Activated T-cell treated with anti-CD3 and anti-CD28 coated beads for 48 hours (primary cell): ENCODE data around the gene HS6ST1.
A peak's percentile ranks its signal among the peaks of the same experiment; 100 is the strongest.
"Not testable (repeated sequence)": the region's sequence is repeated elsewhere in the genome, so short reads cannot be mapped to it uniquely, and the experiment has no call there.

Source experiments
- DNase-seq: peaks from one replicate; pipeline ENCODE4 v3.0.0-alpha.2; 2020; ENCODE audit warnings: low read depth

HS6ST1 gene

DNA sequence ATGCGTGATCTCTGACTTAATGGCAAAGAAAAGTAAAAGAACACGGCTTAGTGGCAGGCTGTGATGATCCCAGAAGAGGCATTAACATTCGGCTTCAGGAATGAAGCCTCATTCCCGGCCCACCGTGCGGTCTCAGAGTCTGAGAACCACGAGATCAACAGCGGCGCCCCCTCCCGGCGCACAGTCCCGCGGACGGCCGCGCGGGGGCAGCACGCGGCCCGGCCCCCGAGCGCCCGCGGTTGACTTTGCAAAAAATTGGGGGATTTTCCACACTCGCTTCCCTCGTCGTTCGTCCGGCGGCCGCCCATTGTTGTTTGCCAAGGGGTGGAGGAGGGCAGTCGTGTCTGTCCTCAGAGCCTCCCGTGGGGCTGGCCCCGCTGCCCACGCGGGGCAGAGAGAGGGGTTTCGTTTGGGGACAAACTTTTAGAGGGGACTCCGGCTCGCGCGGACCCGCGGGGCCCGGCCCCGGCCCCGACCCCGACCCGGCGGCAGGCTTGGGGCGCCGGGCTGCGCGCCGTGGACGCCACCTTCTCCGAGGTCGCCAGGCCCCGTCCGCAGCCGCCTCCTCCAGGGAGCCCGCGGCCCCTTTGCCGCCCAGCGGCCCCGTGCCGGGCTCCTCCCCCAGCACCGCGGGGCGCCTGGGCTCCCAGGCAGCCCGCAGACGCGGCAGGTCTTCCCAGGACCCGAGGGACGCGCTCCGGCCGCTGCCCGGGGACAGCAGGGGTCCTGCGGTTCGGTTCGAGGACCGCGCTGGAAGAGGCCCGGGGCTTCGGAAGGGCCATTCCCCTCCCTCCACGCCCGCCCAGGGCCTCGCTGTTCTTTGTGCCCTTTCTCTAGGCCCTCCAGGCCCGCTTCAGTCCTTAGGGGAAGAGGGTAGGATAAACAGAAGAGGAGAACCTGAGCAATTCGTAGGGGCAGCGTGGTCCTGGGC lies 3.4 kb upstream of the HS6ST1 start:
- DNase-seq, result peak; percentile 81

DNA sequence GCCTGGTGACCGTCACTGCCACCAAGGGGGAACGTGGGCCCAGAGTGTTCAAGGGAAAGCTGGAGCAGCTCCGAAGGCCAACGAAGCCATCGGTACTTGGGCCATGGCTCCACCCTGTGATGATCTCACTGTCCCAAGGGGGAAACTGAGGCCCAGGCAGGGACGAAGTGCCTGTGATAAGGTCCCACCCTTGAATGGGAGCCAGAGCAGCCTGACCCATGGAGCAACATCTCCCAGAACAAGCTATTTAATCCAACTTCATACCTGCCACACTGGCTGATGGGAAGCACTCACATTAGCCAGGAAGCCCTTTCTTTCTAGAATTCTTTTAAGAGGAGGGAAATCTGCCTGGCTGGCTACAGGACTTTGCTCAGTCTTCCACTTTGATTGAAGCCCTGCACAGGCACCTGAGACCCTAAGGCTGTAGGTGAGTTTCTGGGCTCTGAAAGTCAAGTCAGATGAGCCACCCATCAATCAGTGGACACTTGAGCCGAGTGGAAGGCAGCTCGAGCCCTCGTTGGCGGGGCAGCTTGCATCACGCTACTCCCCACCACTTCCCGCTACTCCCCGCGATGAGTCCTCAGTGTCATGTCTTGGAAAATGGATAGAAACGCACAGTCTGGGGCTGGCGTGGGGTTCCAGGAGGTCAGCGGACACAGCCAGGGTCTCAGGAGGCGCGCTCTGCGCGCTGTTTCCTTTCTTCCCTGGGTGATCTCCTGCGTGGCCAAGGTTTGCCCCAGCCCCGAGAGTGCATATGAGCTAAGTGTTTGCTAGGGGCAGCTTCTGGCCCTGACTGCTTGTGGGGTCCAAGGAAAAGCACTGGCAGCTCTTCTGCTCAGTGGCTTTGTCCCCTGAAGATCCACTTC lies 2.5 kb upstream of the HS6ST1 start:
- no peak for DNase-seq

DNA sequence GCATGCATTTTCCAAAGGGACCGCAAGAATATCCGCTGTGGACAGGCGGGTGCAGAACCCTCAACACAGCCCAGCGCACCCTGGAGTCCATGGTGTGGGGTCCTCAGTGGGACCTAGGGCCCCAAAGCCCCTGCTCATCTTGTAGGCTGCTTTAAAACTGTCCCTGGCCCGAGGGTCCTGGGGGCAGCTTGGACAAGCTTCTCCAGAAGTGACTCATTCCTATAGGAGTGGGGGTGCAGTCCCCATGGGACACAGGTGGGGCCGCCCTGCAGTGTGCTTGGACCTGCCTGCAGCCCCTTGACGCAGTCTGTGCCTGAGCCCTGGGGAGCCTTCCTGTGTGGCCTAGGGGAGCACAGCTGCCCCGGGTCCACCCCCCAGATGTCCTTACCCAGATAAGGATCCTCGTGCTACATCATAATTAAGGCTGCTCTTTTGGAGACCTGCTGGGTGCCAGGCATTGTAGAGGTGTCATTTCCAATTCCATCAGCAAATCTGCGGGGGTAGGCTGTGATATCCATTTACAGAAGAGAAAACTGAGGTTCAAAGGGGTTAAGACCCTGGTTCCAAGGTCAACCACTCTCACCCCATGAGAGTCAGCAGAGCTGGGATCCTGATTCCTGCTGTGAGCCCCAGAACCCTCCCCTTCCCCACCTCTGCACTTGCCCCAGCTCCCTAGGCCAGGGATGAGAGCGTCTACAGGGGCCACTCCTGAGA lies 1.7 kb upstream of the HS6ST1 start:
- no peak for DNase-seq

DNA sequence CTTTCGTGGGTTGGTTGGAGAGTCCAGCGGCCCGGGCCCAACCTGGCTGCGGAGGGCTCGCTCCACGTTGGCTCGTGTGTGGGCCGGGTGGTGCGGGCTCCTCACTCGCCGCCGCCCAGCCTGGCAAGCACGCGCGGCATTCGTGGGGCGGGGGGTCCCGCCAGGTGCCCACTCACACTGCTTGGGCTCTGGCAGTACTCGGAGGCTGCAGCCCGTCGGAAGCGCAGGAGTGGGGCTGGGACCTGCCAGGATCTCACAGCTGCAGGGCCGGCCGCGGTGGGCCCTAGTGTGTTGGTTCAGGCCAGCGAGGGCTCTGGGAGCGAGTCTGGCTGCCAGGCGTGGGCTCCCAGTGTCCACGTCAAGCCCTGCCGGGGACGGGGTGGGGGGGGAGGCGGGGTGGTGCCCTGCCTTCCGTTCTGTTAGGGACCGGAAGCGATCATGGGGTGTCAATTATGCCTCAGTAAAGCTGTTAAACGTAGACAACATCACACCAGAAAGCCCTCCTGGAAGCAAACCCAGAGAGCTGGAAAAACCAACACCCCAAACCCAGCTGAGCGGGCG lies 1.0 kb upstream of the HS6ST1 start:
- no peak for DNase-seq

DNA sequence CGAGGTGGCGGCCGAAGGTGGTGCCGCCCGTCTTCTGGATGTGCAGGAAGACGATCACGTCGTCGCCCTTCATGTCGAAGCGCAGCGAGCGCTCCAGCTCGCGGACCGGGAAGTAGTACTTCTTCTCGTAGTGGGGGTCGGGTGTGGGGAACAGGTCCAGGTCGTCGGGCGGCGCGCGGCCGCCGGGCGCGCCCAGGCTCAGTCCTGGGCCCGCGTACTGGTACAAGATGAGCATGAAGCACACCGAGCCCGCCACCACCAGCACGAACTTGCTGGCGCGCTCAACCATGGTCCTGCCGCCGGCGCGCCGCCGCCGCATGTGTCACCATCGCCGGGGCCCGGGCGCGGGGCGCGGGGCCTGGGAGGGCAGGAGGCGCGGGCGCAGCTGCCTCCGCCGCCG lies 423 bp downstream of the HS6ST1 start:
- DNase-seq, result not testable (repeated sequence)

DNA sequence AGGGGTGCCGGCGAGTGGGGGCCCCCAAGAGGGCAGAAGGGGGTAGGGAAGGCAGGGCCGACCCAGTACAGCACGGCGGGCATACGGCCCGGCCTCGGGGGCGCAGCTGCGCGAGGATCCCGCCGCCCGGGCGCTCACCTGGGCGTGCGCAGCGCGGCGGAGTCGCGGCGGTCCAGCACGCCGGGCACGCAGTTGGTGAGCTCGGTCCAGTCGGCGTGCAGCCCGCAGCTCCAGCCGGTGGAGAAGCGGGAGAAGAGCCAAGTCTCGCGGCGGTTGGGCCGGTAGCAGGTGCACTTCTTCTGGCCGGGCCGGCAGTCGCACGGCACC lies 806 bp downstream of the HS6ST1 start:
- not testable (repeated sequence) for DNase-seq

DNA sequence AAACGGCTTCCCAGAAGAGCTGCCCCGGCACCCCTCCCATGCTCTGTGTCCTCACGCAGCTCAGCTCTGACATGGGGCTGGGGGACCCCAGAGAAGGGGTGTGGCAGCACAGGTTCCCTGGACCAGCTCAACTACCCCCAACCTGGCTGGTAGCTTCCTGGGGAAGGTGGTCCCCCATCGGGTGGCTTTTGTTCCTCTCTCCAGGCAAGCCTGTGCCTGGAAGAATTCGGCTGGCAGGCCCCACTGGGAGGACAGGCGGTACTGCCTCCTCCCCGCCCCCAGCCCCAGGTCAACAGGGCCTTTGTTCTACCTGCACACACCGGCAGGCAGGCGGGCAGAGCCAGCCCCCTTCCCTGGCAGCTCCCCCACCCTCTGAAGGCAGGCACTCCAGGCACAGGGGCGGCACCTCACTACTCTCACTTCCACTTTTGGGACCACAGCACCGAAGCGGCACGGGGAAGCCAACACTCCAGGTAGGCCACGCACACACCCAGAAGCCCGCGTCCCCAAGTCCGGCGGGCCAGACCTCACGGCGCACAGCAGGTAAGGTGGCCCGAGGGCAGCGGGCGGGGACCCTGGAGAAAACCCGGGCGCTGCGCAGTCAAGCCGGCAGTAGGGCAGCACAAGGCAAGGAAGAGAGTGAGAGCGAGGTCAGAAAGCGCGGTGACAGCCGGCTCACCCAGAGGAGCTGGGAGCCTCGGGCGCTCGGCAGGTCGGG lies 1.3 kb downstream of the HS6ST1 start:
- no peak for DNase-seq

DNA sequence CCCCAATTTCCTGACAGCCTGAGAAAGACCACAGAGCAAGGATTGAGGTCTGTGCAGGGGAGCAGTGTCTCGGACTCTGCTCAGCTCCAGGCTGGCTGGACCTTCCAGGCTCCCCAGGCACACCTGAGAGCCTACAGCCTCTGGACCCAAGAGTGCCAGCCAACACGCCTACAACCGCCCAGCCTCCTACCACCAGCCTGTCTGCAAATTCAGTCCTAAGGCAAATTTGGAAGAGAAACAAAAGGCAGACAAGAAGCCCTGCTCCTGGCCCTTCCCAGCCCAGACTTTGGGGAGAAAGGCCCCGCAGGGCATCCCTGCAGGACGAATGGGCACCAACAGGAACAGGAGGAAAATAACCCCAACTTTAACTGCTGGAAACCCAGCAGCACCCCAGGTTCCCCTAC lies 1.9 kb downstream of the HS6ST1 start:
- DNase-seq, result no peak

DNA sequence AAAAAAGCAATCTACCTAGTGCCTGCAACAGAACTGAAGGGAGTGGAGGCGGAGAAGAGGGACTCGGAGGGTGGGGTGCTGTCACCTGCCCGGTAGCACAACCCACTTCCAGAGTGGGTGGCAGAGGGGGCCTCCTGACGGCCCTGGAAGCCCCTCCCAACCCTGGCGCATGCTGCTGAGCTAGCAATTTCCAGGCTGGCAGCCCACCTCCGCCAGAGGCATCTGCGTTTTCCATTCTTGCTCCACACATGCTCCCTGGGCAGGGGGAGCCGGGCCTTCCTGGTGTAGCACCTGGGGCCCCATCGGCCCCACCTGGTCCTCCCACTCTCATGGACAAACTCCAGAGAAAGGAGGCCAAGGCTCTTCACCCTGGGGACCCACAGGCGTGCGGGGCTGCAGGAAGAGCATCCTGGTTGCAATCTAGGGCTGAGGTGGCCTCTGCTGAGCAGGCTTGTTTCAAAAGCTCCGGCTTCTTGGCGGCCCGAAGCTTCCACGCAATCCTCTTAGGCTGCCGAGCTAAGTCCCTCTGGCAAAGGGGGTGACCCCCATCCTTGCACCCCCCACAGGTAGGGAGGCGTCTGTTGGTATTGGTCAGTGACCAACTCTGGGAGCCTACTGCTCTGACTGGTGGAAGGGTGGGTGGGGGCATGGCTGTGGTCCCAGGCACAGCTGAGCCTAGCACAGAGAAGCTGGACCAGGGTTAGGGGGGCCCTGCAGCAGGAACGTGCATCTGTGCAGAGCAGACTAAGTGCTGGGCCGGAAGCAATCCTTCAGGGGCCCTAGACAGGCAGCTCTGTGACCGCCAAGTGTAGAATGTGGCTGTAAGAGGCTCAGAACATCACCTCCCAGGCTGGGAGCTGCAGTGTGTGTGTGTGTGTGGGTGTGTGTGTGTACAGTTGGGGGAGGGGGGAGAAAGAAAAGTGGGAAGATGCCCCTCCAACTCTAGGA lies 2.6 kb downstream of the HS6ST1 start:
- no peak for DNase-seq

DNA sequence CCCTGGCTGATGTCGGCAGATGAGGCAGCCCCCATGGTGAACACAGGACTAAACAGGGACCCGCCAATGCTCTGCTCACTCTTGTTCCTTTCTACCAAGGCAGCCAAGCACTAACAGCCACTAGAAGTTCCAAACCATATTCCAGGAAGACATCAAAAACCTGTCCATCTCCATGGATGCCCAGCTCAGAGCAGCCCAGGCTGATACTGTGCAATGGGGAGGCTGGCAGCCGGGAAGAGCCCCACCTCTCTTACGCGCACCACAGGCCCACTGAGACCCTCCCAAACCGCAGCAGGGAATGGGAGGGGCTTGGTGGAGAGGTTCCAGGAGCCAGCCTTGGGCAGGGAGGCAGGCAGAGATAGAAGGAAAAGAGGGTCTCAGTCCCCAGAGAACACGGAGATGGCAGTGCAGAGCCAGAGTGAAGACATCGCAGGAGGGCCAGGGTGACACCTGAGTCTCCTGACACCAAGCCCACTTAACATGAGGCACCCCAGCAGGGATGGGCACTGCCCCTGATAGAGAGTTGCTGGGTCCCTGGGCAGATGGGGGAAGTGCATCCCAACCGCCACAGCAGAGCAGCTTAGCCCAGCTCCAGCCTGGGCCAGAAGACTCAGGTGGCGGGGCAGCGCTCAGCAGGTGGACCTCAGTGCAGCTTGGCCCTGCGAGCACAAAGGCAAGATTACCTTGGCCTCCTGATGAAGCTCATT lies 3.4 kb downstream of the HS6ST1 start:
- DNase-seq, result no peak

DNA sequence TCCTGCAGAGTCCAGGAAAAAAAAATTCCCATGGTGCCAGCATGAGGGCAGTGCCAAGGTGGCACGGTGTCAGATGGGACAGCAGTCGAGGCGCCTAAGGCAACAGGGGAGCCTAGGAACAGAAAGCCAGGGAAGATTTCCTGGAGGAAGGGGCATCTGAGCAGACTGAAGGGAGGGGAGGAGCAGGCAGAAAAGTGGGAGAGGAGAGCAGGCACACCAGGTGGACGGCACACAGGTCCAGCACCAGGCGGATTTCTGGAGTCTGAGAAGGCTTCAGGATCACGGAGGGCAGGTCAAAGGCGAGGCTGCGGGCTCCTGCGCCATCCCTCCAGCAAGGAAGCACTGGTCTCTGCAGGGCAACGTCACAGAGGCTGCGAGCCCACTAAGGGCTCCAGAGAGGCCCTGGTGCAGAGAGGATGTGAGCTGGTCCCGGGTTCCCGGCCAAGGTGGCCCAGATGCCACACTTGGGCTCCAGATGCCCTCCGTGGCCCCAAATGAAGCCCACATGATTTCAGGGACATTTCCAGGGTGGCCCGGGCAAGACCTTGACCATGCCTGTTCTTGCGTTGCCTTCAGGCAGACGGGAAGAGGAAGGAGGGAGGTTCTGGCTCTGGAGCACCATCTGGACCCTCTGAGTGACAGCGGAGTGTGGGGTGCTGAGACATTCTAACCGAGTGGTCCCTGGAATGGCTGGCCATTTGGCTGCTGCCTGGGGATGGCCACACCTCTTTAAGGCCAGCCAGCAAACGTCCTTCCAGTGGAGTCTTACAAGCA lies 4.1 kb downstream of the HS6ST1 start:
- no peak for DNase-seq

DNA sequence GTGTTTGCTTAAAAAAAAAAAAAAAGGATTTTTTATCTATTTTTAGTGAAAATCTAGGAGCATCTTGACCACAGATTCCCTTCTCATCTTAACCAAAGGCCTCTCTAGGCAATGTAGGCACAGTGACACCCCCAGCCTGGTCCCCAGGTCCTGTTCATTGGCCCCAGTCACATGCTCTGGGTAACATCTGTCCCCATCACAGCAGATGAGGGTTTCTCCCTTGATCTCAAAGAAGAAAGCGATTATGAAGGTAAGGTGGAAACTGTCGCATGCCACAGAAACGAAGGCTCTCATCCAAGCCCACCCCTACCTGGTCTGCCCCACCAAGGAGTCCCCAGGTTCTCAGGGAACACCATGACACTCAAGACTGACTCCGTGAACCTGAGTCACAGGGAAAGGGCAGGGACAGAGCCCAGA lies 4.7 kb downstream of the HS6ST1 start:
- DNase-seq, result no peak

DNA sequence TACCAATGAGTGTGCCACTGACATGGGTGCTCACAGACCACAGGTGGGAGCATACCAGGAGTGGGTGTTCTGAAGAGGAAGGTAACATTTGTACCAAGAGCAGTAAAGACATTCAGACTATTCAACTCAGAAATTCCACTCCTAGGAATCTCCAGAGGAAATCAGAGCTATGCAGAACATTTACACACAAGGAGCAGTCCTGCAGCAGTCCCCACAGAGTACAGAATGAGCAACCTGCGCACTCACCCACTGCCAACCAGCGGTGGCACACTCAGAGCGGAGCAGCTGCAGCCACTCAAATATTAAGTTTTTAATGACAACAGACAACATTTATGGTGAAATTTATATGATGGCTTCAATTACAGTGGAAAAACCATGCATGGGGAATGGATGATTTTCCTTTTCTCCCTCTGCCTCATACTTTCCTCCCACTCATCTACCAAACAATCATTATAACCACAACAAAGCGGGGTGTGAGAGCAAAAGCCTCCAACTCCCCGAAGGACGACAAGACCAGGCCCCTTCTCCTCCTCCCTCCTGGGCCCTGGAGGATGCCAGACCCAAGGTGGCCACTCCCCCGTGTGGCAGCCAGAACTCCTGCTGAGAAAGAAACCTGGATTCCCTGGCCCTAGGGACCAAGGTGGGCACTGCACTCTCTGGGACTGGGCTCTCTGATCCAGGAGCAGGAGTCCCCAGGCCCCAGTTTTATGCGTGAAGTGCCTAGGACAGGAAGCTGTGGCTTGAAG lies 5.4 kb downstream of the HS6ST1 start:
- DNase-seq, result no peak

DNA sequence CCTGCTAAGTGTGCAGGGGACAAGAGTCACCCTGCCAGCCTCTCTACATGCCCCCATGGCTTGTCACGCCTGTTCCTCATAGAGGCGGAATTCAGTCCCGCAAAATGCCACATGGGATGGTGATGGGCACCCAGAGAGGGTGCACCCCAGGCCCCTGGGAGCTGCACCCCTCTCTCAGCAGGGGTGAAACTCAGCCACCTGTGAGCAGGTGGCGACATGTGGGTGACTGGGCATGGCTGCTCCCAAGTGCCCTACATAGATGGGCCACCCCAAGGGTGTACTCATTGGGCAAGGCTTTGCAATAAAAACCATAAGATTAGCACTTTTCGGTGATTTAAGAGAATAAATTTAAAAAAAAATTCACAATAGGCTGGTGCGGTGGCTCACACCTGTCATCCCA lies 6.3 kb downstream of the HS6ST1 start:
- no peak for DNase-seq

DNA sequence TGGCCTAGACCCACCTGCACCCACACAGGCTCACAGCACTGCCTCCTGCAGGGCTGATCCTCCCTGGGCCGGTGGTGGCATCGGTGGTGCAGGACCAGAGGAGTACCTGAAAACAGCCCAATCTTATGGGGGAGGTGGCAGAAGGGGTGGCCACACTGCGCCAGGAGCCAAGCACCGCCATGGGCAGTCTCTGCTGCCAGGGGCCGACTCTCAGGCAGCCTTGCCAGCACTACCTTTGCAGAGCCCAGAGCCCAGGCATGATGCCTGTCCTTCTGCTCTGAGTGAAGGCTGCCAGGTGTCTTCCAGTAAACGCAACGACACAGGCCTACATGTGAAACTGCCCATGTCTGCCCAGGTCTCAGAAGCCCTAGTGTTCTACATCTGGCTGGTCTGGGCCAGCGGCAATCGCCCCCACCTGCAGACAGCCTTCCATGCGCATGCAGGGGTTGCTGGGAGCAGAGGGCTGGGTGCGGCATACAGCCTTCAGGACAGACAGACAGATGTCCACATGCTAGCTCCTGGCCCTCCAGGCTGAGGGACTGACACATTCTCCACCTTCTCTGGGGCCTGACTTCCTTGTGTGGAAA lies 6.8 kb downstream of the HS6ST1 start:
- no peak for DNase-seq

DNA sequence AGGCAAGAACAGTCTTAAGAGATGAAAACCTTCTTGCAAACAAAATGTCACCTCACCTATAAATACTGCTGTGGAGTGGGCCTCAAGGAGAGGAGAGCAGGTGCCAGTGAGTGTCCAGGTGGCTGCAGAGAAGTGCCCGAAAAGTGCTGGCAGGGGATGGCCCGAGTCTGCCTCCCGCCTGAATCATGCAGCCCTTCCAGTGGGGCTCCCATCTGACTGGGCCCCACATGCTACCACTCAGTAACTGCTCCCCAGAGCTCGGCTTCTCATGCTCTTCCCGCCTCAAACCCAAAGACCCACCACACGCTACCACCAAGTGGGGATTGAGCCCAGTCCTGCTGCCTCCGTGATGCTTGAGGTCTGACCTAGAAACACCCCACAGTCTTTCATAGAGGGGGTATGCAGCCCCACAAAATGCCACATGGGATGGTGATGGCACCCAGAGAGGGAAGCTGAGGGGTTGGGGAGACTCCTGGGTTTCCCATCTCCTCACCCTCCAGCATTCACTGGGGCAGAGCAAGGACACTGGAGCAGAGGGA lies 7.4 kb downstream of the HS6ST1 start:
- DNase-seq, result no peak

DNA sequence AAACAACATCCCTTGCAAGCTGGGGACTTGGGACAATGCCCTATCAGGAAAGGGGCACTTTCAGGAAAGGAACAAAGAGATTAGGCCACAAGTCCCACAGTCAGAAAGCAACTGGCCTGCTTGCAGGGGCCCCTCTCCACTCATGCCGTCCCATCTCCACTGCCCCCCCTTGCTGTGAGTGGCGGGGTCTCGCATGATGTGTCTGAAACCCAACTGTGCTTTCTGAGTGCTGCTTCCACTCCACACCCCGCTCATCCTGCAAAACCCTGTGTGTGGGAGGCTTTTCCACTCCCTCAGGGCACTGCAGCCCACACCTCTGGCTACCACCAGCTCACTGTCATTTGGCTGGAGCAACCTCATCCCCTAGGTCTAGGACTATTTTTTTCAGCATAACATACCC lies 7.9 kb downstream of the HS6ST1 start:
- no peak for DNase-seq
